Activated B cell treated with CpG ODN at 0.5 μM for 24 hours (primary cell): Measurements from ENCODE around the gene MUC20. TPM values are rescaled to one million over a fixed set of nuclear protein-coding genes. Genes with fewer than 3 reads are reported as not detected.

Experiments
- ATAC-seq: fragments of 200-7000 bp; cut with Tn5 transposase; one replicate; pipeline ENCODE4 v1.10.0; 2021; ENCODE audit warnings: low read depth, mild to moderate bottlenecking, moderate library complexity
- CTCF ChIA-PET: fragments of 350-600 bp; sonication (Branson Sonifier 250); formaldehyde crosslinking; loops from one replicate; lab custom pipeline; 2021; ENCODE audit warnings: antibody characterized with exemption; lab: Charles Lee
- POLR2A ChIA-PET: fragments of 350-600 bp; sonication (Branson Sonifier 250); formaldehyde crosslinking; loops from one replicate; lab custom pipeline; 2021; ENCODE audit warnings: antibody characterized with exemption; lab: Charles Lee
- DNase-seq: peaks from one replicate; pipeline ENCODE4 v3.0.0; 2022
- H3K27ac Mint-ChIP-seq: one replicate; pipeline ENCODE4 v1.8.0; 2020; ENCODE audit warnings: mixed read lengths
- H3K27me3 Mint-ChIP-seq: one replicate; pipeline ENCODE4 v1.8.0; 2021; ENCODE audit warnings: mixed read lengths
- H3K36me3 Mint-ChIP-seq: one replicate; pipeline ENCODE4 v1.8.0; 2021; ENCODE audit warnings: low read depth, mixed read lengths
- H3K4me1 Mint-ChIP-seq: one replicate; pipeline ENCODE4 v1.8.0; 2021; ENCODE audit warnings: mixed read lengths
- H3K4me3 Mint-ChIP-seq: one replicate; pipeline ENCODE4 v1.8.0; 2020; ENCODE audit warnings: mild to moderate bottlenecking, mixed read lengths
- H3K9me3 Mint-ChIP-seq: one replicate; pipeline ENCODE4 v1.8.0; 2020; ENCODE audit warnings: mixed read lengths
- intact Hi-C: fragments of 100-400 bp; cut with micrococcal nuclease; formaldehyde crosslinking; loops from one replicate; pipeline ENCODE4 v1.15.1; 2024
- total RNA-seq: library from RNA; stranded (reverse); gene quantifications from 2 replicates; pipeline ENCODE4 v1.2.3, GENCODE V29; 2022
- TF ChIP-seq, protein P1 (sequence below): fragments of 200-600 bp; IDR thresholded peaks from one replicate; pipeline ENCODE4 v1.8.0; 2022; ENCODE audit warnings: antibody characterized with exemption, mild to moderate bottlenecking

Gene MUC20
- total RNA-seq, 1 donor from 2014 or later = 4.1 TPM

DNA sequence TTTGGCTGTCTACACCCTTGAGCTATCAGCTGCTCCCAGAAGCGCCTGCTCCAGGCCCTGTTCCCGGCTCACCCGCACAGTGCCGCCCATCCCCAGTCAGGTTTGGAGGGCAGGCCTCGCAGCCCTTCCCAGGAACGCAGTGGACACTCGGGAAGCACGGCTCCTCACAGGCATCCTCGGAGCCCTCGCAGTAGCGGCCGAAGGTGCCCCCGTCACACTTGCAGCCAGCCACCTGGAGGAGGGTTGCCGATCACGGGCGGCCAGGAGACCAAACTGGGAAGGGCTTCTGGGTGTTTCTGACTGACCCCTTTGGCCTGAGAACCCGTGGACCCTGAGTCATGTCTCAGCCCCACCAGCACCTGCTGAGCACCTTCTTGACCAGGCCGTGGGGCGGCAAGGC, 33.4 kb downstream of the MUC20 start:
- no peak overlapping the region for H3K27ac Mint-ChIP-seq
- no peaks in the 10 kb centered on the region for H3K36me3 Mint-ChIP-seq
- H3K4me3 Mint-ChIP-seq = no peak overlapping the region
- TF ChIP-seq, protein P1, sequence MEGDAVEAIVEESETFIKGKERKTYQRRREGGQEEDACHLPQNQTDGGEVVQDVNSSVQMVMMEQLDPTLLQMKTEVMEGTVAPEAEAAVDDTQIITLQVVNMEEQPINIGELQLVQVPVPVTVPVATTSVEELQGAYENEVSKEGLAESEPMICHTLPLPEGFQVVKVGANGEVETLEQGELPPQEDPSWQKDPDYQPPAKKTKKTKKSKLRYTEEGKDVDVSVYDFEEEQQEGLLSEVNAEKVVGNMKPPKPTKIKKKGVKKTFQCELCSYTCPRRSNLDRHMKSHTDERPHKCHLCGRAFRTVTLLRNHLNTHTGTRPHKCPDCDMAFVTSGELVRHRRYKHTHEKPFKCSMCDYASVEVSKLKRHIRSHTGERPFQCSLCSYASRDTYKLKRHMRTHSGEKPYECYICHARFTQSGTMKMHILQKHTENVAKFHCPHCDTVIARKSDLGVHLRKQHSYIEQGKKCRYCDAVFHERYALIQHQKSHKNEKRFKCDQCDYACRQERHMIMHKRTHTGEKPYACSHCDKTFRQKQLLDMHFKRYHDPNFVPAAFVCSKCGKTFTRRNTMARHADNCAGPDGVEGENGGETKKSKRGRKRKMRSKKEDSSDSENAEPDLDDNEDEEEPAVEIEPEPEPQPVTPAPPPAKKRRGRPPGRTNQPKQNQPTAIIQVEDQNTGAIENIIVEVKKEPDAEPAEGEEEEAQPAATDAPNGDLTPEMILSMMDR = no peak
- ChIA-PET POLR2A (no interaction called here), CTCF (no interaction called here)
- intact Hi-C loops = no loop called here
- H3K9me3 Mint-ChIP-seq = no peaks in the 10 kb centered on the region
- DNase-seq (no peak), ATAC-seq (no peak)
- H3K27me3 Mint-ChIP-seq = peaks cover 25% of the 10 kb centered on the region
- H3K4me1 Mint-ChIP-seq = no peaks in the 10 kb centered on the region

DNA sequence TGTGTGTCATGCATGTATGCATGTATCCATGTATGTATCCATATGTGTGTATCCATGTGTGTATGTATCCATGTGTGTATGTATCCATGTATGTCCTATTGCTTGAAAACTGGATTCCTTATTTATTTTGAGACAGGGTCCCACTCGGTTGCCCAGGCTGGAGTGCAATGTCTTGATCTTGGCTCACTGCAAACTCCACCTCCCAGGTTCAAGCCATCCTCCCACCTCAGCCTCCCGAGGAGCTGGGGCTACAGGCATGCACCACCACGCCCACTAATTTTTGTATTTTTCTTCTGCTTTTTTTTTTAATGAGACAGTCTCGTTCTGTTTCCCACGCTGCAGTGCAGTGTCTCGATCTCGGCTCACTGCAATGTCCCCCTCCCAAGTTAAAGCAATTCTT, 34.1 kb downstream of the MUC20 start:
- Mint-ChIP-seq H3K4me3 (no peak overlapping the region), H3K4me1 (no peaks in the 10 kb centered on the region), H3K27ac (no peak overlapping the region), H3K36me3 (no peaks in the 10 kb centered on the region), H3K27me3 (peaks cover 32% of the 10 kb centered on the region), H3K9me3 (no peaks in the 10 kb centered on the region)
- DNase-seq = no peak
- POLR2A ChIA-PET = interaction anchor here (0.6 kb wide), 1 partner anchor 56 kb away, joined by 3 read pairs; no protein-coding TSS in a partner anchor
- intact Hi-C loops = no loop called here
- no peak for ATAC-seq
- CTCF ChIA-PET = no interaction called here
- TF ChIP-seq, protein P1 = no peak

DNA sequence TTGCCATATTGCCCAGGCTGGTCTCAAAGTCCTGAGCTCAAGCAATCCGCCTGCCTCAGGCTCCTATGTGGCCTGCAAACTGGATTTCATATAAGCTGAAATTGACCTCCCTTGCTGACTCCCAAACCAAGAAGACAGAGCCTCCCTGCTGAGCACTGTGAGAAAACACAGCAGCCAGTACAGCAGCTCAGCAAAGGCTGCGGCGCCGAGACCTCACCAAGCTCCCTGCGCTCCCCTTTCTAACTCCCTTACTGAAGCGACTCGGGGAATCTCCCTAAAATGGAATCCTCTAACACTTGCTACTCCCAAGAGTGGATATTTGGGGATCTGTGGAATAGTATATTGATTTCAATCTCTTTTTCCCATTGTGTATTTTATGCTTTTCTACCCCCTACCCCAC, 34.6 kb downstream of the MUC20 start:
- intact Hi-C loops = no loop called here
- no peaks in the 10 kb centered on the region for H3K4me1 Mint-ChIP-seq
- ChIA-PET POLR2A (interaction anchor here (0.6 kb wide), 1 partner anchor 56 kb away, joined by 3 read pairs; no protein-coding TSS in a partner anchor), CTCF (no interaction called here)
- DNase-seq = no peak
- TF ChIP-seq, protein P1 = no peak
- peaks cover 37% of the 10 kb centered on the region for H3K27me3 Mint-ChIP-seq
- no peak for ATAC-seq
- no peaks in the 10 kb centered on the region for H3K36me3 Mint-ChIP-seq
- no peak overlapping the region for H3K4me3 Mint-ChIP-seq
- H3K27ac Mint-ChIP-seq = no peak overlapping the region
- H3K9me3 Mint-ChIP-seq = no peaks in the 10 kb centered on the region

DNA sequence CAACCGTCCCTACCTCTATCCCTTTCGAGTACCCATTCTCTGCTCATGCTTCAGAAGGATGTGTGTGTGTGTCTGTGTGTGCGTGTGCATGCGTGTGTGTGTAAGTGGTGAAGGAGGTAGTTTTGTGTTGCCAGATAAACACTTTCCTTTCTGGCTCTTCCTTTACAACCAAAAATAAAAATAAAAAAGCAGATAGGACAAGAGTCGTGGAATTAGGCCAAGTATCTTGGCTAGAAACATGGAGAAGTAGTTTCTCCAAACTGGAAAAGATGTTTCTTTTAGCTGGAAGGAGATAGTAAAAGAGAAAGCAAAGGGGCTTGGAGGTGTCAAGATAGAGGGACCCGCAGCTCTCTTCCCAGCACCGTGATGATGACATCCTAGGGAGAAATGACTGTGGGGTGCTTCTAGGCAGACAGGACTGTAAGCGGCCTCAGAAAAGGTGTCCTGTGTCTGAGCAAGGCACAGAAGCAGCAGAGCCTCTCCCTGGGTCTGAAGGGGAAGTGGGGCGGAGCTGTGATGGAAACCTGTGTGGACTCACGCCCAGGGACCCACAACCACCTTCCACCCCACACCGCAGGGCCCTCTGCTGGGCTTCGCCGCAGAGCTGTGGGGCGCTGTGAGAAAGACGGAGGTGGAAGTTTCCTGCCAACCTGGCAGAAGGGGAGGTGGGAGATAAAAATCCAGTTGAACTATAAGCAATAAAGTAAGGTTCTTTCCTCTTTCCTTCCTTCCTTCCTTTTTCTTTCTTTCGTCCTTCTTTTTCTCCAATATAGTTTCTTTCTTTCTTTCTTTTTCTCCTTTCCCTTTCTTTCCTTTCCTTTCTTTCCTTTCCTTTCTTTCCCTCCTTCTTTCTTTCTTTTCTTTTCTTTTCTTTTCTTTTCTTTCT, 35.3 kb downstream of the MUC20 start:
- Mint-ChIP-seq H3K27me3 (peaks cover 39% of the 10 kb centered on the region), H3K36me3 (no peaks in the 10 kb centered on the region), H3K9me3 (no peaks in the 10 kb centered on the region), H3K4me3 (no peak overlapping the region), H3K4me1 (no peaks in the 10 kb centered on the region), H3K27ac (no peak overlapping the region)
- POLR2A ChIA-PET = no interaction called here
- DNase-seq = no peak
- ATAC-seq = no peak
- intact Hi-C loops = no loop called here
- TF ChIP-seq, protein P1 = no peak
- CTCF ChIA-PET = no interaction called here

DNA sequence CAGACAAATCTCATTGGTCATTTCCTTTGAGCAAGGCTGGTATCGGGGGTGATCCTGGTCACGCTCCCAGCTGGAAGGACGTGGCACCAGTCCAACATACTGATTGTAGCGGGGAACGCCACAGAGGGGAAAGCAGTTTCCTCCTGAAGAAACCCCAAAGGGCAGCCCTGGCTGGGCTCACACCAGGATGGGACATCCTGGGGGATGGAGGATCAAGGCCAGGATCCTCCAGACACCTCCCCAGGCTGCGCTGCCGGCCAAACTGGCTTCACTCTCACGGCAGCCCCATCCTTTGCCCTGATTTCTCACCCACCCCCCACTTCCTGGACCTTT, 36.6 kb downstream of the MUC20 start:
- no peaks in the 10 kb centered on the region for H3K9me3 Mint-ChIP-seq
- ChIA-PET CTCF (no interaction called here), POLR2A (no interaction called here)
- no peaks in the 10 kb centered on the region for H3K36me3 Mint-ChIP-seq
- DNase-seq (no peak), ATAC-seq (no peak)
- no peaks in the 10 kb centered on the region for H3K4me1 Mint-ChIP-seq
- TF ChIP-seq, protein P1 = no peak
- H3K4me3 Mint-ChIP-seq = no peak overlapping the region
- intact Hi-C loops = no loop called here
- no peak overlapping the region for H3K27ac Mint-ChIP-seq
- peaks cover 42% of the 10 kb centered on the region for H3K27me3 Mint-ChIP-seq
